ENCODE results near the gene ART4. TPM values are rescaled to one million over a fixed set of nuclear protein-coding genes. Genes with fewer than 3 reads are reported as not detected.

The ART4 gene
- total RNA-seq, 1 donor = not detected

- H3K27me3 ChIP-seq (ENCODE audit: insufficient read depth, low read length) = no peaks in the 10 kb centered on the region
- H2AFZ ChIP-seq (ENCODE audit: low read length) = no peak overlapping the region
- H3K4me3 ChIP-seq (ENCODE audit: insufficient read depth, low read length) = no peak overlapping the region
- no peaks in the 10 kb centered on the region for H4K20me1 ChIP-seq (ENCODE audit: insufficient read depth, low read length)
- DNase-seq (ENCODE audit: insufficient read length, low spot score, missing footprints) = no peak
- TF ChIP-seq CTCF (IDR thresholded peaks at IDR 0.05; ENCODE audit: extremely low read depth, low read depth, low read length) = no peak
- no peaks in the 10 kb centered on the region for H3K9me3 ChIP-seq (ENCODE audit: low read depth, low read length)
- peaks cover 4% of the 10 kb centered on the region for H3K79me2 ChIP-seq (ENCODE audit: insufficient read depth, low read length)
- no peak overlapping the region for H3K27ac ChIP-seq (ENCODE audit: low read depth, low read length)
- no peak overlapping the region for H3K4me2 ChIP-seq (ENCODE audit: insufficient read depth, low read length)
- peaks cover 4% of the 10 kb centered on the region for H3K36me3 ChIP-seq (ENCODE audit: insufficient read depth, low read length)
- H3K4me1 ChIP-seq (ENCODE audit: insufficient read depth, low read length) = peaks cover 10% of the 10 kb centered on the region
Observed at GRCh38 chr12:14781563-14781962, 61.8 kb downstream of the ART4 start.

GRCh38 chr12:14780859-14781258 is 62.5 kb downstream of the ART4 start:
- no peaks in the 10 kb centered on the region for H3K9me3 ChIP-seq (ENCODE audit: low read depth, low read length)
- TF ChIP-seq CTCF (IDR thresholded peaks at IDR 0.05; ENCODE audit: extremely low read depth, low read depth, low read length) = no peak
- H3K27ac ChIP-seq (ENCODE audit: low read depth, low read length) = no peak overlapping the region
- peak overlapping the region; percentile 23 for H3K4me3 ChIP-seq (ENCODE audit: insufficient read depth, low read length)
- H3K27me3 ChIP-seq (ENCODE audit: insufficient read depth, low read length) = no peaks in the 10 kb centered on the region
- peak overlapping the region; percentile 63 for H3K4me2 ChIP-seq (ENCODE audit: insufficient read depth, low read length)
- peaks cover 11% of the 10 kb centered on the region for H3K79me2 ChIP-seq (ENCODE audit: insufficient read depth, low read length)
- H3K36me3 ChIP-seq (ENCODE audit: insufficient read depth, low read length) = no peaks in the 10 kb centered on the region
- DNase-seq (ENCODE audit: insufficient read length, low spot score, missing footprints) = no peak
- H3K4me1 ChIP-seq (ENCODE audit: insufficient read depth, low read length) = peaks cover 18% of the 10 kb centered on the region
- peak overlapping the region; percentile 56 for H2AFZ ChIP-seq (ENCODE audit: low read length)
- peaks cover 3% of the 10 kb centered on the region for H4K20me1 ChIP-seq (ENCODE audit: insufficient read depth, low read length)

GRCh38 chr12:14779834-14780233 is 63.5 kb downstream of the ART4 start:
- no peak overlapping the region for H2AFZ ChIP-seq (ENCODE audit: low read length)
- no peak for DNase-seq (ENCODE audit: insufficient read length, low spot score, missing footprints)
- peaks cover 24% of the 10 kb centered on the region for H3K4me1 ChIP-seq (ENCODE audit: insufficient read depth, low read length)
- no peak for TF ChIP-seq CTCF (IDR thresholded peaks at IDR 0.05; ENCODE audit: extremely low read depth, low read depth, low read length)
- H3K27ac ChIP-seq (ENCODE audit: low read depth, low read length) = no peak overlapping the region
- H4K20me1 ChIP-seq (ENCODE audit: insufficient read depth, low read length) = peaks cover 3% of the 10 kb centered on the region
- no peak overlapping the region for H3K4me3 ChIP-seq (ENCODE audit: insufficient read depth, low read length)
- H3K79me2 ChIP-seq (ENCODE audit: insufficient read depth, low read length) = peaks cover 13% of the 10 kb centered on the region
- no peaks in the 10 kb centered on the region for H3K36me3 ChIP-seq (ENCODE audit: insufficient read depth, low read length)
- no peak overlapping the region for H3K4me2 ChIP-seq (ENCODE audit: insufficient read depth, low read length)
- no peaks in the 10 kb centered on the region for H3K9me3 ChIP-seq (ENCODE audit: low read depth, low read length)
- no peaks in the 10 kb centered on the region for H3K27me3 ChIP-seq (ENCODE audit: insufficient read depth, low read length)

GRCh38 chr12:14777271-14777670 is 66.1 kb downstream of the ART4 start:
- peak; percentile 72 for DNase-seq (ENCODE audit: insufficient read length, low spot score, missing footprints)
- TF ChIP-seq CTCF (IDR thresholded peaks at IDR 0.05; ENCODE audit: extremely low read depth, low read depth, low read length) = no peak
- peaks cover 3% of the 10 kb centered on the region for H4K20me1 ChIP-seq (ENCODE audit: insufficient read depth, low read length)
- no peaks in the 10 kb centered on the region for H3K9me3 ChIP-seq (ENCODE audit: low read depth, low read length)
- H2AFZ ChIP-seq (ENCODE audit: low read length) = no peak overlapping the region
- no peak overlapping the region for H3K27ac ChIP-seq (ENCODE audit: low read depth, low read length)
- H3K79me2 ChIP-seq (ENCODE audit: insufficient read depth, low read length) = peaks cover 18% of the 10 kb centered on the region
- H3K4me1 ChIP-seq (ENCODE audit: insufficient read depth, low read length) = peaks cover 24% of the 10 kb centered on the region
- no peaks in the 10 kb centered on the region for H3K36me3 ChIP-seq (ENCODE audit: insufficient read depth, low read length)
- no peak overlapping the region for H3K4me3 ChIP-seq (ENCODE audit: insufficient read depth, low read length)
- no peaks in the 10 kb centered on the region for H3K27me3 ChIP-seq (ENCODE audit: insufficient read depth, low read length)
- H3K4me2 ChIP-seq (ENCODE audit: insufficient read depth, low read length) = peak overlapping the region; percentile 78
